ENCODE data around the gene RNF149.

Gene RNF149

DNA sequence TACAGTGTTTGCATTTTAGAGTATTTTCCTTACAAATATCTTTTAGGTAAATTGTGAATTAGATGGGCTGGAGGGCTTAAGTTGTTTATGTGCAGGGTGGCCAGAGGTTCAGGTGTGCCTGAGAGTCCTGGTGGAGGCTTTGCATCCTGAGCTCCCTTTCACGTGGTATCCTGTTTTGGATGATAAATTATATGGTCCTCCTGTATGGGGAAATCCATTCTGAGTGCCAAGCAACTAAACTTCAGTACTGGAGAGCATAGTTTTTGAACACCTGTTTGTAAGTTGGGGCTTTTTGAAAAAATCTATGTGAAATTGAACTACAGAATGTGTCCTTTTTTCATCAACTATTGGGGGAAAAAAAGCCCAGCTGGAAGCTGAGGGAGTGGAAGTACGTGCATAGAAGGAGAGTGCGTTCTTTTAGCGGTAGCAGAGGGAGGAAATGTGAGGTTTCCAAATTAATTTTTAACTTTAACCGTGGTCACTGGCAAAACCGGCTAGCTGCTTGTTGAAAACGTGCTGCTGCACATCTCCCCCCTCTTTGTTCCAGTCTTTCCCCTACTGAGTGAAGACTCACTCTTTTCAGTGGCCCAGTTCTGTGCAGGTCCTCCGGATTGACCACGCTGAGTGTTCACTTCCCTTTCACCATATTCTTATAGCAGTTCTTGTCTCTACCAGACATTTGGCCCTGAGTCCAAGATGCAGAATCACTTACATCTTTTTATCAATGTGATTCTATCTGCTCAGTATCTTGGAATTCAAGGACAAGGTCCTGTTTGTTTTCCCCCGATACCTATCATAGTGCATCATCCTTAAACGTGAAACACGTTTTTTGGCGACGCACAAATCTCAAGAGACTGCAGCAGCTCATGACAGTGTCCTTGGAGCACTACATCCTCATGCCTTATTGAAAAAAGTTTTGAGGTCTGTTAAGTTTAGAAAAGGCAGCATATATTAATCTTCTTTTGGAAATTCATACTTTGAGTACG is 40.5 kb downstream of the RNF149 start:
- Histone ChIP-seq H3K36me3 (ENCODE audit: low read depth) (peaks cover 95% of the 10 kb centered on the region), H3K27me3 (ENCODE audit: insufficient read depth, poor library complexity, severe bottlenecking) (no peaks in the 10 kb centered on the region), H3K4me3 (ENCODE audit: severe bottlenecking) (no peak overlapping the region), H3K4me1 (ENCODE audit: insufficient read depth, poor library complexity, severe bottlenecking) (peaks cover 8% of the 10 kb centered on the region), H3K27ac (ENCODE audit: poor library complexity, severe bottlenecking) (no peak overlapping the region), H3K9me3 (ENCODE audit: severe bottlenecking) (peaks cover 2% of the 10 kb centered on the region)
- ATAC-seq (ENCODE audit: low read depth) = no peak
- TF ChIP-seq, protein P1, sequence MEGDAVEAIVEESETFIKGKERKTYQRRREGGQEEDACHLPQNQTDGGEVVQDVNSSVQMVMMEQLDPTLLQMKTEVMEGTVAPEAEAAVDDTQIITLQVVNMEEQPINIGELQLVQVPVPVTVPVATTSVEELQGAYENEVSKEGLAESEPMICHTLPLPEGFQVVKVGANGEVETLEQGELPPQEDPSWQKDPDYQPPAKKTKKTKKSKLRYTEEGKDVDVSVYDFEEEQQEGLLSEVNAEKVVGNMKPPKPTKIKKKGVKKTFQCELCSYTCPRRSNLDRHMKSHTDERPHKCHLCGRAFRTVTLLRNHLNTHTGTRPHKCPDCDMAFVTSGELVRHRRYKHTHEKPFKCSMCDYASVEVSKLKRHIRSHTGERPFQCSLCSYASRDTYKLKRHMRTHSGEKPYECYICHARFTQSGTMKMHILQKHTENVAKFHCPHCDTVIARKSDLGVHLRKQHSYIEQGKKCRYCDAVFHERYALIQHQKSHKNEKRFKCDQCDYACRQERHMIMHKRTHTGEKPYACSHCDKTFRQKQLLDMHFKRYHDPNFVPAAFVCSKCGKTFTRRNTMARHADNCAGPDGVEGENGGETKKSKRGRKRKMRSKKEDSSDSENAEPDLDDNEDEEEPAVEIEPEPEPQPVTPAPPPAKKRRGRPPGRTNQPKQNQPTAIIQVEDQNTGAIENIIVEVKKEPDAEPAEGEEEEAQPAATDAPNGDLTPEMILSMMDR (IDR thresholded peaks at IDR 0.05; ENCODE audit: poor library complexity, severe bottlenecking) = no peak
- no peak for DNase-seq (ENCODE audit: low spot score)

DNA sequence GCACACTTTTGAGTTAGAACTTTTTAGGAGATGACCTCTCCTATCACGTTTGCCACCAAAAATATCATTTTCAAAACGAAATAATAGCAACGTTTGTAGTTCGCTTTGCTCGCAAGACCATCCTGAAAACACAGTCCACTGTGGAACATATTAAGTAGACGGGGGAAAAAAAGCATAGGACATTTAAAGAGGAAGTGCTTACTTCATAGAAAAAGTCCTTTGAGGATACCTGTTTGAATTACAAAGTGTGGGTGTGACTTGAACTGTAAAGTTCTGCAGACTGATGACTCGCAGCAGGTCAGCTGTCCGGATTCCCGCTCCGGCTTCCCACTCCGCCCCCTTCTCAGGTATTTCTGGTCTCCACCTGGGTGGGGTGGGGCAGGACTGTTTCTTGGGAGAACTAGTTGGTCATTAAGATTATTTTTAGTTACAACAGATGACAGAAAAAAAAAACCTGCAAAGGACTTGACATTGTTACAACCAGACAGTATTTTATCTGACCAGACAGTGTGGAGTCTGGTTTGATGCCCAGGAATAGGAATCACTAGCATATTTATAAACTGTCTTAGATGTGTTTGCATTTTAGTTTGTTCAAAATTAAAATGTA is 42.5 kb downstream of the RNF149 start:
- peak; percentile 84 for ATAC-seq (ENCODE audit: low read depth)
- Histone ChIP-seq H3K27me3 (ENCODE audit: insufficient read depth, poor library complexity, severe bottlenecking) (no peaks in the 10 kb centered on the region), H3K9me3 (ENCODE audit: severe bottlenecking) (peaks cover 2% of the 10 kb centered on the region), H3K36me3 (ENCODE audit: low read depth) (peaks cover 94% of the 10 kb centered on the region), H3K4me3 (ENCODE audit: severe bottlenecking) (no peak overlapping the region), H3K4me1 (ENCODE audit: insufficient read depth, poor library complexity, severe bottlenecking) (peaks cover 8% of the 10 kb centered on the region), H3K27ac (ENCODE audit: poor library complexity, severe bottlenecking) (peak overlapping the region; percentile 29)
- no peak for DNase-seq (ENCODE audit: low spot score)
- TF ChIP-seq, protein P1 (IDR thresholded peaks at IDR 0.05; ENCODE audit: poor library complexity, severe bottlenecking) = no peak

DNA sequence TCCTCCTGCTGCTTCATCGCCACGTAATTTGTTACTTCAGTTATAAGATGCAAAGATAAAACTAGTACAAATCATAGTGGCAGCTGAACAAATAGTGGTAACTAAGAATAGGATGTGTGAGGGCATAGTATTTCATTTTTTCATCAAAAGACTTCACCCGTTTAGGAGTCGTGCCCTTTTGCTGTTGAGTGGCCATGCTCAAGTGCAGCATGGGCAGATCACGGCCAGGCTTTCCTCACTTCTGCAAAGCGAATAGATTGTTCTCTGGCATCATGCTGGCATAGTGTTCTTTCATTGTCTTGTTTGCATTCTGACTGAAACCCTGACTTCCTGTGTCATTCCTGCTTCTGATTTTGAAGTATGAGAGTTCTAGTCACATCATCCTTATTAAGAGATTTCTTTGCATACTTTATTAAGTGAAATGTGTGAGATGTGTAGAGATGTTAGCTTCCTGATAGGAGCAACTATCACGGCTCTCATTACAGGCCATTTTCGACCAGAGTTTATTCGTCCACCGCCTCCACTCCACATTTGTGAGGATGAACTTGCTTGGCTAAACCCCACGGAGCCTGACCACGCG is 44.1 kb downstream of the RNF149 start:
- no peak for ATAC-seq (ENCODE audit: low read depth)
- H3K4me1 ChIP-seq (ENCODE audit: insufficient read depth, poor library complexity, severe bottlenecking) = peaks cover 8% of the 10 kb centered on the region
- no peak overlapping the region for H3K4me3 ChIP-seq (ENCODE audit: severe bottlenecking)
- peaks cover 2% of the 10 kb centered on the region for H3K9me3 ChIP-seq (ENCODE audit: severe bottlenecking)
- H3K27ac ChIP-seq (ENCODE audit: poor library complexity, severe bottlenecking) = no peak overlapping the region
- DNase-seq (ENCODE audit: low spot score) = no peak
- H3K36me3 ChIP-seq (ENCODE audit: low read depth) = peaks cover 90% of the 10 kb centered on the region
- H3K27me3 ChIP-seq (ENCODE audit: insufficient read depth, poor library complexity, severe bottlenecking) = no peaks in the 10 kb centered on the region
- TF ChIP-seq, protein P1 (IDR thresholded peaks at IDR 0.05; ENCODE audit: poor library complexity, severe bottlenecking) = no peak

DNA sequence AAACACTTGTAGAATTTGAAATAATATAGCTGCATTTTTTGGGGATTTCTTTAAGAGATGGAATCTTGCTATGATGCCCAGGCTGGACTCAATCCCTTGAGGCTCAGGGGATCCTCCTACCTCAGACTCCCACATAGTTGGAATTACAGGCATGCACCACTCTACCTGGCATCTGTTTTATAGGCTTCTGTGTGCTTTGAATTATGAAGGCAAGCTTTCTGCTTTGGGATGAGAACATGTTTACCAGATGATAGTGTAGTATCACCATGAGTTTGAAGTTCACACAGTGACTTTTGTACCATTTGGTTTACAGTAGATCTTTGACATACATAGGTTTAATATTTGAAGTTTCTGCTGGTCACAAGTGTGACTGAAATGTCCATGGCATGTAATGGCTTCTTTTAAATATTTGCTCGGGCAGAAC is 45.1 kb downstream of the RNF149 start:
- peaks cover 90% of the 10 kb centered on the region for H3K36me3 ChIP-seq (ENCODE audit: low read depth)
- DNase-seq (ENCODE audit: low spot score) = no peak

More for the DNA sequence above, 45.1 kb downstream of the RNF149 start:
- TF ChIP-seq, protein P1 (IDR thresholded peaks at IDR 0.05; ENCODE audit: poor library complexity, severe bottlenecking) = no peak
- Histone ChIP-seq H3K9me3 (ENCODE audit: severe bottlenecking) (peaks cover 2% of the 10 kb centered on the region), H3K27ac (ENCODE audit: poor library complexity, severe bottlenecking) (no peak overlapping the region), H3K4me3 (ENCODE audit: severe bottlenecking) (no peak overlapping the region), H3K27me3 (ENCODE audit: insufficient read depth, poor library complexity, severe bottlenecking) (no peaks in the 10 kb centered on the region), H3K4me1 (ENCODE audit: insufficient read depth, poor library complexity, severe bottlenecking) (peaks cover 8% of the 10 kb centered on the region)
- no peak for ATAC-seq (ENCODE audit: low read depth)

Measured in RWPE2 (cell line).